GM04504 (cell line): ENCODE results near the gene PNMA8A.
A peak's percentile ranks its signal among the peaks of the same experiment; 100 is the strongest.
"Not testable (repeated sequence)": the region's sequence is repeated elsewhere in the genome, so short reads cannot be mapped to it uniquely, and the experiment has no call there.

Source experiments
- DNase-seq: peaks from one replicate; pipeline ENCODE4 v3.0.0-alpha.2; 2012; ENCODE audit warnings: low read depth

The PNMA8A gene, protein sequence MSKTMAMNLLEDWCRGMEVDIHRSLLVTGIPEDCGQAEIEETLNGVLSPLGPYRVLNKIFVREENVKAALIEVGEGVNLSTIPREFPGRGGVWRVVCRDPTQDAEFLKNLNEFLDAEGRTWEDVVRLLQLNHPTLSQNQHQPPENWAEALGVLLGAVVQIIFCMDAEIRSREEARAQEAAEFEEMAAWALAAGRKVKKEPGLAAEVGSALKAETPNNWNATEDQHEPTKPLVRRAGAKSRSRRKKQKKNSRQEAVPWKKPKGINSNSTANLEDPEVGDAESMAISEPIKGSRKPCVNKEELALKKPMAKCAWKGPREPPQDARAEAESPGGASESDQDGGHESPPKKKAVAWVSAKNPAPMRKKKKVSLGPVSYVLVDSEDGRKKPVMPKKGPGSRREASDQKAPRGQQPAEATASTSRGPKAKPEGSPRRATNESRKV

DNA sequence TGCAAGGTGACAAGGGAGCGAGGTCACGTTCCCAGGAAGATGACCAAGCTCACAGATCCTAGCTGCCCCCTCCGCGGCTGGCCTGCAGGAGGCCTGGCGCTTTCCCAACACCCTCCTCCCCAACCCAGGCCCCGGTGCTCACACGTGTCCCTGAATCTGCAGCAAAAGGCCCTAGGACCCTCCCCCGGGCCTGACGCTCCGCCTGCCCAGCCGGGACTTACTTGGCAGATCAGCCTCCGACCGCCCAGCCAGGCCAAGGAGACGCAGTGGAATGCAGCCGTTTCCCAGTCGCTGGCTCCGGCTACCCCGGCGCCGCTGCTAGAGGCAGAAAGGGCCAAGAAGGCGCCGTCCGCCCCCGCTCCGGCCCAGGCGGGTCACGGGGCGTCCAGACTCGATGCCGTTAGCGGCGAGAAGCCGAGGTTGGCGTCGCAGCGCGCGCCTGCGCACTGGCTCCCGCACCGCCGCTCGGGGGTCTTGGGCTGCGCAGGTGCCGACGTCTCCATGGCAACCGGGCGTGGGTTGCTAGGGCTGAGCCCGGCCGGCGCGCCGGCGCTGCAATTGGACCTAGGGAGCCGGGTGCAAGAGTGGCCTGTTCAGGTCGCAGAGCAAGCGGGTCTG, at the start of gene PNMA8A:
TSS of gene PNMA8A (minus strand) at position 448 of the 618 bp plus-strand sequence. CDS start 528 bp downstream, outside the sequence.
- DNase-seq: no peak

DNA sequence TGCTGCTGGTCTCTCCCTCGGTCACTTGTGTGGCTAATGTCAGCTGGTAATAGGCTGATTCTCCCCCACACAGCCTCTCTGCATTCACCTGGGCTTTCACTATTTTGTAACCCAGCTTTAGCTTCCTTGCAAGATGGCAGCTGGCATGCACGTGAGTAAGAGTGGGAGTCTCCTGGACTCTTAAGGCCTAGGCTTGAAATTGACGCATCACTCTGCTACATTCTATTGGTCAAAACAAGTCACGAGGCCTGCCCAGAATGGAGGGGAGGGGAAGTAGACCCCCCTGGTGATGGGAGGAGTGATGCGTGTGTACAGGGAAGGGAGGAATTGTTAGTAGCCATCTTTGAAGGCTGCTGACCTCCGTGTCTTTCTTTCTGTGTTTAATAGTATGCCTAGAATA, 49.3 kb upstream of the PNMA8A start:
- DNase-seq: no peak

DNA sequence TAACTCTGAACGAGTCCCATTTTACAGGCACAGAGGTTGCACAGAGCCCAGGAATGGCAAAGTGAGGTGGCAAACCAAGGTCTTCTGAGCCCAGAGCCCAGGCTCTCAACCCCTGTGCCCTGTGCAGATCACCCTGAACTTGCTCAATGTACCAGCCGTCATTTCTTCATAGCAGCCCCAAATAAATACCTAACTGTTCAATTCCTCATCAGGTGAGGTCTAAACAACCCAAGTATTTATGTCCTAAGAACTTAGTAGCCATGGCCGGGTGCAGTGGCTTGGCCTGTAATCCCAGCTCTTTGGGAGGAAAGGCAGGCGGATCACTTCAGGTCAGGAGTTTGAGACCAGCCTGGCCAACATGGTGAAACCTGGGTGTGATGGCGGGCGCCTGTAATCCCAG, 46.1 kb upstream of the PNMA8A start:
- DNase-seq: no peak

DNA sequence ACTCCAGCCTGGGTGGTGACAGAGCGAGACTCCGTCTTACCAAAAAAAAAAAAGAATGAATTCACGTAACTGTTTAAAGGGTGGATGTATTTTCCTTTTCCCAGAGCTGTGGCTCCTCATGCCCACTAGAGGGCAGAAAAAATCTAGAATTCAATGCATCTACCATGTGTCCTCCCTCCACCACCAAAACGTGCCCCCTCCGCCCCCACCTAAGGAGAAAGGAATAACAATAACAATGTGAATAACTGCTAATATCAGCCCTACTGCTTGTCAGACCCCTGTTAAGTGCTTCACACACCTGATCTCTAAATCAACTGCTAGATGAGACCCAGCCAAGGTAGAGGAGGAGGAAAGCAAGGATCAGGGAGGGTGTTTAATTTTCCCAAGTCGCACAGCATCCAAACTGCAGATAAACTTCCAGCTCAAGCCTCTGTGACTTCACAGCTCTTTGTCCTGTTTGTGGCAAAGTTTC, 44.6 kb upstream of the PNMA8A start:
- DNase-seq: no peak

DNA sequence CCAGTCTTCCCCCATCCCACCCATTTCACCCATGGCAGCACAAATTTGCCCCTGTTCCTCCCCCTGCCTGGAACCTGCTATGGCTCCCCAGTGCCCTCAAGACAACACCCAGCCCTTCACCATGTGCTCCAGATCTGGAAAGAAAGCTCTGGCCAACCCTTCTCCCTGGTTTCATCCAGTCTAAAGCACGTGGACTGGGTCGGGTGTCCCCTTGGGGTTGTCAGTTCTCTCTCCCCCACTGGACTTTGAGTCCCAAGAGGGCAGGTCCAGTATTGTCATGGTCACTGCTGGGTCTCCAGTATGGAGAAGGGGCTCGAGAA, 43.9 kb upstream of the PNMA8A start:
- no peak for DNase-seq

DNA sequence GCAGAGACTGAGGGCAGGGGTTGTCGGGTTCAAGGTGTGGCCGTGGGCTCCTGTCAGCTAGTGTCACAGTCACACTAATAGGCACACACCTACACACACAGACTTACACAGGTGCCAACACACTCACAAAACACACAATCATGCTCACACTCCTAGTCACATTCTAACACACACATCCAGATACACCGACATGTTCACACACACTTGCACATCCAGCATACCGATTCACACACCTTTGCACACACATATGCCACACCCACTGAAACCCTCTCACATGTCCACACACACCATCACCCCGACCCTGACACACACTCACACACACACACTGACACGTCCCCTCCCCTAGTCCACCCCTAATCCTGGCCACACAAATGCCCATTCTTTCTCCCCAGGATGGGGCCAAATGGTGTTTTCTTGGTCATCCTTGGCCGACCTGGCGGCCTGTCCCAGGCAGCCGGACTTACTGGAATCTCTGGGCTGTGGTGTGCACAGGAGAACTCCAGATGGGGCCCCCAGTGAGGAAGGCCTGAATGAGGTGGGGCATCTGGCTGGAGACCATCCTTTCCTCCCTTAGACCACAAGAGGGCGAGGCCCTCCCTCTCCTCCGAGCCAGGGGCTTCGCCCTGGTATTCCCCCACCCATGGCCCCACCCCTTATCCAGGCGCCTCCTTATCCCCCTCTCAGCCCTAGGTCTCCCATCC, 43.4 kb upstream of the PNMA8A start:
- DNase-seq: no peak

DNA sequence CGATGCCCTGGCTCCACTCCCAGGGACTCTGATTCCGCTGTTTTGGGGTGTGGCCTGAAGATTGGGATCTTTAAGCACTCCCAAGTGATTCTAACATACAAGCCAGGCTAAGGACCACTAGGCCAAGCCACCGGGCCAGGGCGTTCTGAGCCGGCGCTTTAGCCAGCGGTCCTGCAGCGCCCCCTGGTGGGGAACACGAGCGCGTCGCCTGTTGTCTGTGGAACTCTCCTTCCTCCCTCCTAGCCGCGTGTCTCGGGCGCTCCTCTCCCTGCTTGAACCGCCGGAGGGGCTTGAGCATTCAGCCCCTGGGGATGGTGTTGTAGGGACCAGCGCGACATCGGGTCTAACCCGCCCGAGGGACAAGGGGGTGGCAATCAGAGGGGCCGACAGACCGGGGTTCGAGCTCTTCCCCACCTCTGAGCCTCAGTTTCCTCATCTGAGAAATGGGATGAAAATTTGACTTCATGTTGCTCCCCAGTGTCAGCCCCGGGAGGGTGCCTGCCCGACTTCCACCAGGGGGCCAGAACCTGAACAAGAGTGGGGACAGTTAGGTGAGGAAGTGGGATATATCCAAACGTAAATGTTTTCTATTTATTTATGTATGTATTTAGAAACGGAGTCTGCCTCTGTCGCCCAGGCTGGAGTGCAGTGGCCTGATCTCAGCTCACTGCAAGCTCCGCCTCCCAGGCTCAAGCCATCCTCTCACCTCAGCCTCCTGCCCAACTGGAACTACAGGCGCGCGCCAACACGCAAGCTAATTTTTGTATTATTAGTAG, 42.3 kb upstream of the PNMA8A start:
- peak; percentile 56 for DNase-seq

DNA sequence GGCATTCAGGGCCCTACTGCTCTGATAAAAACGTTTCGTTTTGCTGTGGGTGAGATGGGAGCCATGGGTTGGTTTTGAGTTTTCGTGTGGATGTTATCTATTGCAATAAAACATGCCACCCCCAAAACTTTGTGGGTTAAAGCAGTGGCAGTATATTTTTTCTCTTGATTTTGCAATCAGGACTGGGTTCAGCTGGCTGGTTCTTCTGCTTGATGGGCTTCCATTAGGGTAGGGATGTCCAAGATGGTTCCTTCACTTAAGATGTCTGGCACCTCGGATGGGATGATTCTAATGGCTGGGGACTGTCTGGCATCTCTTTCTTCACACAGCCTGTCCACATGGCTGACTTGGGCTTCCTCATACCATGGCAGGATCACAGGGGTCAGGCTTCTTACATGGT, 39.9 kb upstream of the PNMA8A start:
- no peak for DNase-seq

DNA sequence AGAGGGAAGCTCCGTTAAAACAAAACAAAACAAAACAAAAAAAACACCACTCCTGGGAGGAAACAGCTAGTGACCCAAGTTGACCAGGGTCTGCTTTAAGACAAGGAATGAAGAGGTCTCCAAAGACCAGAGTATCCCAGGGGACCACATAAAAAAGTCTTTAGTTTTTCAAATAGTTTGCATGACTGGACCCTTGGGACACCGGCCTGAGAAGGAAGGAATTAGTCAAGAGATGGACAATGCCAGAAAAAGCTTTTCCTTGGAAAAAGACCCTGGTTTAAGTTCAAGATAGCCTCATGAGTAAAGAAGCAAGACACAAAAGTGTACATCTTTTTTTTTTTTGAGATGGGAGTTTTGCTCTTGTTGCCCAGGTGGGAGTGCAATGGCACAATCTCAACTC, 36.8 kb upstream of the PNMA8A start:
- DNase-seq: no peak

DNA sequence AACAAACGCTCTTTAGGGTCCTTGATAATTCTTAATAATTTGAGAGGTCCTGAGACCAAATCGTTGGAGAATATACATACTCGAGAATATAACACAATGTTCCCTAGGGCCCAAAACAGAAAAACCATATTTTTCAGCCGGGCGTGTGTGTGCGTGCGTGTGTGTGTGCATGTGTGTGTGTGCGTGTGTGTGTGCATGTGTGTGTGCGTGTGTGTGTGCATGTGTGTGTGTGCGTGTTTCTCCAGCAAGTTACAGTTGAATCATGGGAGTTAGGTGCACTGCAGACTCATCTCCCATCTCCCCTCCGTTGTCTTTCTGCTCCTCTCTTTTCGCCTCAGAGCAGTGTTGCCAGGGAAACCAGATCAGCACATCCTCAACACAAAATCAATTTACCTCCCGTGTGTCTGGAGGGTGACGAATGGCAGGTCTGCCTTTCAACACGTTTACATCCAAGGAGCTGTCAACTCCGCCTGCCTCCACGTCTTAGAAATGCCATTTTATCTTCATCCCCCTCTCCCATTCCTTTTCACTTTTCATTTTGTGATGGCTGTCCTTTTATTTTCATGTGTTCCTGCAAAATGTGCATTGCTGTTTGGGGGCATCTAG, 32.6 kb upstream of the PNMA8A start:
- DNase-seq: no peak

DNA sequence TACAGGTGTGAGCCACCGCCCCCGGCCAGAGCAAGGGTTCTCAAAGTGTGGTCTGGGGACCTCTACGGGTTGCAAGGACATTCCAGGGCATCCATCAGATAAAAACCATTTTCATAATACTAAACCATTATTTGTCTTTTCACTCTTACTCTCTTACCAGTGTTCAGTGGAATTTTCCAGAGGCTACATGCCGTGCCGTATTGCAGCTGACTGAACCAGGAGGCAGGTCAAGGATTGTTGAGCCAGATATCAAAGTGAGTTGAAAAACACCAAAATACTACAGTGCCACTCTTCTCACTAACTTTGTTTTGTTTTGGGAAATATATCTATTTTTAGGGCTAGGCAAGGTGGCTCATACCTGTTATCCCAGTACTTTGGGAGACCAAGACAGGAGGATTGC, 31.5 kb upstream of the PNMA8A start:
- DNase-seq: no peak

DNA sequence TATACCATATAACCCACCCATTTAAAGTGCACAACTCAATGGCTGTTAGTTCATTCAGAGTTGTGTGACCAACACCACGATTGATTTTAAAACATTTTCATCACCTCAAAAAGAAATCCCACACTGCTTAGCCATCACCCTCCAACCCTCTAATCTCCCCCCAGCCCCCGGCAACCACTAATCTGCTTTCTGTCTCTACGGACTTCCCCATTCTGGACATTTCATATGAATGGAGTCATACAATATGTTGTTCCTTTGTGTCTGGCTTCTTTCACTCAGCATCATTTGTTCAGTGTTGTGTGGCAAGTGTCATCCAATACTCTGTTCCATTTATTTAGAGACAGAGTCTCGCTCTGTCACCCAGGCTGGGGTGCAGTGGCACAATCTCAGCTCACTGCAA, 28.3 kb upstream of the PNMA8A start:
- DNase-seq: no peak

DNA sequence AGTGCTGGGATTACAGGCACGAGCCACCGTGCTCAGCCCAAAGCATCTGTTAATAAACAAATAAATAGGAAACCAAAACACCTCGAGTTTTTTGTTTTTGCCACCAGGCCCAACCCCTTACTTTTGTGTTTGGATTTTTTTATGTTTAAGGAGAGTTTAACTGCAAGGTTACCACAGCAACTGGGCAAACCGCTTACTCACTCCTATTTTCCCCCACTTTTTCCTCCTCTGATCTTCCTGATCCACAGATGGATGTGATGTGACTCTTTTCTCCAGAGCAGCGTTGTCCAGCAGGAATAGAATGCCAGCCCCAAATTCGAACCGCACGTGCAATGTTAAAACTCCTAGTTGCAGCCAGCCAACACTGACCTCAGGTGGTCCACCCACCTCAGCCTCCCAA, 26.4 kb upstream of the PNMA8A start:
- no peak for DNase-seq

DNA sequence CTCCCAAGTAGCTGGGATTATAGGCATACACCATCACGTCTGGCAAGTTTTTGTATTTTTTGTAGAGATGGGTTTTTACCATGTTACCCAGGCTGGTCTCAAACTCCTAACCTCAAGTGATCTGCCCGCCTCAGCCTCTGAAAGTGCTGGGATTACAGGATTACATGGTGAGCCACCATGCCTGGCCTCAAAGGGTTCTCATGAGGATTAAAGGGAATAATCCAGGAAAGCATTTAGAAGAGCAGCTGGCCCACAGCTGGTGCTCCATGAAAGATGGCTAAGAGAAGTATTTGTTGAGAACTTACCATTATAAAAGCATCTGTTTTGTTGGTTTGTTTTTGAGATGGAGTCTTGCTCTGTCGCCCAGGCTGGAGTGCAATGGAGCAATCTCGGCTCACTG, 25.5 kb upstream of the PNMA8A start:
- DNase-seq: not testable (repeated sequence)

DNA sequence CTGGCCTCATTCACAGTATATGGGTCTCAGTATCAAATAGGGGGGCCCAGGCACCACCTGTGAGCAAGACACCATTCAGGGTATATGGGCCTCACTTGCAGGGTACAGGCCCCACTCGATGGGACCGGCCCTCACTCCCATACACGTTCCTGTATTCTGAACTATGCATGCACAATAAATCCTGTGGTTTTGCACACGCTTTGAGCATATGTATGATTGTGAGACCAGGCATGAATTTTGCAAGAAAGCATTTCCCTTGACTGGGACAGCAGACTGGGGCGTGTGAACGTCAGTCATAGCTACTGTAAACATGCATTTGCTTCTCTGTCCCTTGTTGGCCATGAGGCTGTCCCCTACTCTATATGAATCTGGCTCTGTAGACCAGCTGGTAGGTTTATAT, 24.9 kb upstream of the PNMA8A start:
- DNase-seq: no peak

DNA sequence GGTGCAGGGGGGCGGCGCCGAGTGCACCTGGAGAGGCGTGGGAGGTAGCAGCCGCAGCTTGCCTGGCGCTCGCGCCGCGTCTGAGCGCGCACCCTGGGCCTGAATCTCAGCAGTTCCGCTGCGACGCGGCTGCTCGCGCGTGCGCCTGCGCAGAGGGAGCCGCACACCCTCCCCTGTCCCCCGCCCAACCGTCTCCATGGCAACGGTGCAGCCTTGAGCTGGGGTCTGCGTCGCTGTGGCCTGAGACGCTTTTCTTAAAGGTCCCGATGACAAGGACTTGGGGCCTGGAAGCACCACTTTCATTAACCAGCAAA, 24.4 kb upstream of the PNMA8A start, which contains the start of gene PNMA8B:
TSS of gene PNMA8B (minus strand) at position 82 of the 314 bp plus-strand sequence. CDS start 402 bp downstream, outside the sequence.
- DNase-seq: no peak

DNA sequence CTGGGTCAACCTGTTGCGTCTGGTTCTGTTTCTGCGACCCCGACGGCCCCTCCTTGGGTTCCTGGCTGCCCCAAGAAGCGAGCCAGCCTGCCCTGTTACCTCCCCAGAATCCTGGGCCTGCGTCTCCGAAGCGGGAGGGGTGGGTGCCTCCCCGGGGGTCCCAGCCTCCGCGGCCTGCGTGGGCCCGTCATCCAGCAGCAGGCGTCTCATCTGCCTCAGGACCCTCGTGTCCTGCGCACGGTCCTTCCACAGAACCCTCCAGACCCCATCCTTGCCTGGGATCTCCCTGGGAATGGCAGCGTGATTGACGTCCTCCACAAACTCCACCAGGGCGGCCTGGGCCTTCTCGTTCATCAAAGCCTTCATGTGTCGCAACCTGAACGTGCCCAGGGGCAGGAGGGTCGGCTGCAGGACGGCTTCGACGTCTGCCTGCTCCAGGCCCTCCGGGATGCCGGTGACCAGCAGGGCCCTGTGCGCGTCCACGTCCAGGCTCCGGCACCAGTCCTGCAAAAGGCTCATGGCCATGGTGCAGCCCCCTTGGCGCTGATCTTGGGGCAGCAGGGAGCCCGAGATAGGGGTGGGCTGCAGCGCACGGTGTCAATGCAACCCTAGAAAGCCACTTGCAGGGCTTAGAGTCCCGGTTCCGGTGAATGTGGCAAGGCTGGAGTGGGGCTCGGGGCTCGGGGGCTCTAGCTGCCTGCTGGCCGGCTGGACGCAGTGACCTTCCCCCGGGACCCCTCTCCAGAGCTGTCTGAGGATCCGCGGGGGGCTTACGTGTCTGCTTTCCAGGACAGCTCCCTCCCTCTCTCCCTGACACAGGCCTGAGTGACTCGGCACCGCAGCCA, 23.8 kb upstream of the PNMA8A start:
- no peak for DNase-seq

DNA sequence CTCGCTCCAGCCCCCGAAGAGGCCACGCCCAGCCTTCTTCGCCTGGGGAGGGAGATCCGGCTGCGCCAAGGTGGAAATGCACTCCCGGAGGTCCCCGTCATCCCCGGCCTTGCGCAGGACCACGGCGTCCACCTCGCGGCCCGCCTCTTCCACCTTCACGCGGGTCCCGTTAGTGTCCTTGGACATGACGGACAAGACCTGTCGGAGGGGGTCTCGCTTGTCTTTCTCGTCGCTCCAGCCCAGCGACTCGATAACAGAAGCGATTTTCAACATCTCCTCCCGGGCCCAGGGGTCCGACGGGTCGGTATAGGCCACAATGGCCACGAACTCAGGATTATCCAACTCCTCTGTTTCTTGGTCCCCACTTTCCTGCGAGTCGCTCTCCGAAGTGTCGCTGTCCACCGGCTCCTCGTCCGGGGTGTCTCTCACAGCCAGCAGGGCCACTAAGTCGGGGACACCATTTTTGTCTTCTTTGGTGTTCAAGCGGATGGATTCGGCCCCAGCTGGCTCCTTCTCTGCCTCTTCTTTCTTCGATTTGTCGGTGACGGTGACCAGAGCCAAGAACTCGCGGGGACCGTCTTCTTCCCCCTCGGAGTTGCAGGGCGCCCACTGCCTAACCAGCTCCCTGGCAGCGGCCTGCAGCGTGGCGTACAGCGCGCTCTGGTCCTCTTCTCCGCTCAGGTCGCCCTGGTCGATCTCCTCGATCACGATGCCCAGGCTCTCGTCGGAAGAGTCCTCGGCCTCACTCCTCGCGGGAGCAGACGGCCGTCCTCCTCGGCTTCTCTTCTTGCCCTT, 23.0 kb upstream of the PNMA8A start:
- no peak for DNase-seq

DNA sequence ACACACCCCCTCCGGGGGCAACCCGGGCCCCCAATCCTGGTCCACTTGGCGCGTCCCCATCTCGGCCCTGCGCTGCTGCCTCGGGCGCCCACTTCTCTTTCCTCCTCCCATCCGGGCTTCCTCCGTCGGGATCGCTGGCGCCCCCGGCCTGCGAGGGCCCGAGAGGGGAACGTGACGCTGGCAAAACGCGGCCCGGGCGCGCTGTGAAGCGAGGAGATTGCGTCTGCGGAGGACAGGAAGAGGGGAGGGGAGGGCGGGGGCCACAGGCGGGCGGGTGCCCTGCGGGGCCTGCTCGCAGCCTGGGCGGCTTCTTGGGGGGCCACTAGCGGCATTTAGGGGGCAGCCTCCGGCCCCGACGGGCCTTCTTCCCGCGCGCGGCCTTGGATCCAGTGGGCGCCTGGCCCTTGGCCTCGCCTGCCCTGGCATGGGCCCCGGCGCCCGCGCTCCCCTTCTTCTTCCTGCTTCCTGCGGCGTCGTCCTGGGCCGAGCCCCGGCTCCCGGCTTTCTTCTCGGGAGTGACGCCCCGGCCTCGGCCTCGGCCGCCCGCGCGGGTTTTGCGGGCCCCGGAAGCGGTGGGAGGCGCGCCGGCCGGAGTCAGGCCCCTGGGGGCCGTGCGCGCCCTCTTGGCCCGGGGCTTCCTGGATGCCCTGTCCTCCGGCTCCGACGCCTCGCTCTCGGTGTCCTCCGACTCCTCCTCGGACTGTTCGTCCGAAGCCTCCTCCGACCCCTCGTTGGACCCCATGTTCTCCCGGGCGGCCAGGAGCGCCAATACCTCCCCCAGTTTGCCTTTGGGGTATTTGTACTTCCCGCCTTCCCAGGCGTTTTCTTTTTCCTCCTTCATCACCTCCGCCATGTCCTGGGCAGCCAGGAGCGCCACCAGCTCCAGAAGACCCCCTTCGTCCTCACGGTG, 22.1 kb upstream of the PNMA8A start:
- no peak for DNase-seq
